GM18505 (cell line): ENCODE results near the gene CDK14.

Experiments
- ATAC-seq: cut with Tn5 transposase; IDR thresholded peaks from one replicate; pipeline ENCODE4 v1.9.1; 2021; ENCODE audit not compliant: unreplicated experiment
- POLR2A ChIP-seq: IDR thresholded peaks from 4 replicates; pipeline ENCODE4 v1.6.1; 2011; ENCODE audit warnings: borderline replicate concordance; ENCODE audit not compliant: insufficient read depth, insufficient read length; ENCODE audit errors: extremely low read depth

CDK14 gene

GRCh38 chr7:90666186-90666585, 70.1 kb downstream of the CDK14 start:
- no peak for TF ChIP-seq POLR2A
- ATAC-seq: no peak

DNA sequence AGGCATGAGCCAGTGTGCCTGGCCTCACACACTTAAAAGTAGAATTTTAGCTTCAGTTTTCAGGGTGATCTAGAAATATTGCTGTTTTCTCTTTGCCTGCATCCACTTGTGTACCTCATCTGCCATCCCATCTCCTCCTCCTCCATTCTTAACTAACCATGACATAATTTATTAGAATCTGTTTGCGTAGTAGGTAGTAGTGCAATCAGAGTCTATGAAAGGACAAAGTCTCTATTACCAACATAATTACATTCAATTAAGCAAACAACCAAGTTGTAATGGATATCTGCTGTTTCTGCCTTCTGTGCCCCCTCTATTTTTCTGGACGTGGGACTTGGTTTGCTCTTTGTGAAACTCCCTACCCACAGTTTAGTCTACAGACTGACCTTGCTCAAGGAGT, 72.9 kb downstream of the CDK14 start:
- ATAC-seq: no peak
- TF ChIP-seq POLR2A: no peak

DNA sequence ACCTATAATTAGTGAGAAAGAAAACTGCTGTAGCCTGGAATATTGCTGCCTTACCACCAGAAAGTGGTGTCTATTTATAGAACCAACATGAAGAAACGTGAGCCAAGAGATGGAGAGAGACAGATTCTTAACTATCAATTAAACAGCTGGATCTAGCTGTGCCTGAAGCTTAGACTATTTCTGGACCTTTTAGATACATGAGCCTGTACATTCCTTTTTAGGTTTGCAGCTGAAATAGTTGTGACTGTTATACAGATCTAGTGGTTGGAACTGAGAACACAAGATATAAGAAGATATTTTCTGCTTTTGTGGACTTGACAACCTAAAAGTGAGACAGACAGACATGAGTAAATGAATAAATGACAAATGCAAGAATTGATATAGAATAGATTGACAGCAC, 73.4 kb downstream of the CDK14 start:
- no peak for ATAC-seq
- no peak for TF ChIP-seq POLR2A

- TF ChIP-seq POLR2A: no peak
- no peak for ATAC-seq
Observed at GRCh38 chr7:90671571-90671970, 75.5 kb downstream of the CDK14 start.

GRCh38 chr7:90672210-90672609, 76.1 kb downstream of the CDK14 start:
- ATAC-seq: no peak
- no peak for TF ChIP-seq POLR2A

- no peak for ATAC-seq
- TF ChIP-seq POLR2A: no peak
Observed at GRCh38 chr7:90674625-90675024, 78.5 kb downstream of the CDK14 start.

GRCh38 chr7:90675982-90676381, 79.9 kb downstream of the CDK14 start:
- ATAC-seq: no peak
- TF ChIP-seq POLR2A: no peak

DNA sequence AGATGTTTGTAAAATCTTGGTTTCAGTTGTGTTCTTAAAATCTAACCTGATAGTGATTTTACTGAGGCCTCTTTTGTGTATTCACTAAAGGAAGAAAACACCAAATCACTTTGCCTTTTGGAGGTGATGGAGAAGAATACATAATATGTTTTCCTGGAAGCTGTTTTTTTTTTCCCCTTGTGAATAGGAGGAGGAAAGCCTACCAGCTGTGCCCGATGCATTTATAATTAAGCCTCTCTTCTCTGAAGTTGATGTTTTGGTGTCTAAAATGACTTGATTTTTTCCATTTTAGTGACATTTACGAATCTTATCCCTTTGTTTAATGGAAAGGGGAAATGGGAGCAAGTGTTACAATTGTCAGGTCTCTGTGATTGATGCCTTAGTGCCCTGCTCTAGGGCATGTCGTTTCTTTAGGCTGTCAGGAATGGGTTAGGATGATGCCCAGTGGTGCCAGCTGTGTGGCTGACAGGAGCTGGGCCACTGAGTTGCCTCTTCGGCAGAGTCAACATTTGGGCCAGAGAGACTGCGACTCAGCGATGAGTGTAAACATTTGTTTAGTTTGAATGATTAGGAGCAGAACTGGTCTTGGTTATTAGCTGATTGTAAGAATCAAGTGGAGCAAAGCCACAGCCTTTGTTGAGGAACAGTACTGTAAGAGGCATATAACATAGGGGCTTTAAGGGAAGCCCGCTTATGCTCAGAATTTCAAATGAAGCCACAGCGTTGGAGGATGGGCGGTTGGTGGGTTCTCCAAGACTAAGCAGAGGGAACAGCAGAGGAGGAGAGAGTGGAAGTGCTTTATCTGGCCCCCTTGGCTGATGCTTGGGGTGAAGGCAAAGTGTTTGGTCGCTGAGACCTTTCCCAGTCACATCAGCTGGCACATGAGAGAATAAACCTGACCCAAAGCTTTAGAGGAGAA, 81.6 kb downstream of the CDK14 start:
- no peak for TF ChIP-seq POLR2A
- ATAC-seq: no peak

- no peak for TF ChIP-seq POLR2A
- no peak for ATAC-seq
Observed at GRCh38 chr7:90678986-90679385, 82.9 kb downstream of the CDK14 start.

DNA sequence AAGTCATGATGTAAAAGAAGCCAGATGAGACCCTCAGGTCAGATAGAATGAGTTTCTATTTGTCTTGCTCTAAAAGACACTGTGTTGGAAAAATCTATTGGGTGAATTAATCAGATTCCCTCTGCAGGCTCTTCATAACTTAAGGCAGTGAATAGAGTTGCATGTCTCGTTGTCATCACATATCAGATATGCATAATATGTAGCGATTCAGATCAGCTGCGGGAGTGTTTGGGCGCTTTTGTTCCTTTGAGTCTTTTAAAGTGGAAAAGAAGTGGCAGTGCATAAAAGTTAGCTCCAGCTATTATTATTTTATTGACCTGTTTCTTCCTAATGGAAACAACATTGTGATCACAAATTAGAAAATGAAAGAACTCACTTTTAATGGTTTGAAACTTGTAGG, 84.4 kb downstream of the CDK14 start:
- TF ChIP-seq POLR2A: no peak
- no peak for ATAC-seq

DNA sequence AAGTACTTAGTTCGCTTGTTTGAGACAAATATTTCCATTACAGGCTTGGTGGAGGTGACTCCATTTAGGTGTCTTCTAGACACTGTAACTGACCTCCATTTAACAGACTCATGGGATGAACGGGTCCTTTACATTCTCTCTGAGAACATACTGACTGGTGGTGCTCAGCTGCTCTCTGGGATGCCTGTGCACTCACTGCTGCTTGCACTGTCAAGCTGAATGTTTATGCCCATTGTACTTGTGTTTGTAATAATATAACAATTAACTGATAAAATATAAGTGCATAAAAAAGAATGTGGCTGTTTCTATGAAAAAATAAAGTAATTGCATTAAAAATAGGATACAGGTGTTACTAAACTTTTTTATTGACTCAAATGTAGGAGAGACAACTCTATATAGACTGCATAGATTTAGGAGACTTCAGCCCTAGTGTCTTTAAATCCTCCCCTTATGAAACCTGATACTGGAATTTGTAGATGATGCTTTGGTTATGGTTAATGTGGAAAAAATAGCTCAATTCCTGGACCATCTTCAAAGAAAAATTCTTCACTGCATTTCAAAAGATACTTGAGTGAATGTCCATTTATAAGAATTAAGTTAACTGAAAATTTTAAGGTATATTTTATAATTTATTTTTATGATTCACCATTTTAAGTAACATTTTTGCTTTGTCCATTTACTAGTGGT, 85.4 kb downstream of the CDK14 start:
- no peak for ATAC-seq
- no peak for TF ChIP-seq POLR2A

DNA sequence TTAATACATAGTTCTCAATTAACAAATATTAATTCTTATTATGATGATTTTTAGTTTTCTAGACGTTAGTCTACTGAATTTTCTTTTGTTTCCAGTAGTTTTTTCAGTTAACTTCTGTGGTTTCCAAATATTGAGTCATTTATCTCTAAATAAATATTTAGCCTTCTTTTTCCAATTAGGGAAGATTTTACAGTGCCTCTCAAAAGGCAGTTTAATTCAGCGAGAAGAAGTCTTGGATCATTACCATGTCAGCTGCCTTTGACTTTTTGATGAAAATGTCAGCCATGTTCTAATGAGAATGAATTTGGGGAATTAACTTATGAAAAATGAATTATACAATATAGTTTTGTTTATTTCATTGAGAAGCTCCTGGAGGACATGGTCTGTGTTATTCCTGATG, 90.0 kb downstream of the CDK14 start:
- no peak for TF ChIP-seq POLR2A

DNA sequence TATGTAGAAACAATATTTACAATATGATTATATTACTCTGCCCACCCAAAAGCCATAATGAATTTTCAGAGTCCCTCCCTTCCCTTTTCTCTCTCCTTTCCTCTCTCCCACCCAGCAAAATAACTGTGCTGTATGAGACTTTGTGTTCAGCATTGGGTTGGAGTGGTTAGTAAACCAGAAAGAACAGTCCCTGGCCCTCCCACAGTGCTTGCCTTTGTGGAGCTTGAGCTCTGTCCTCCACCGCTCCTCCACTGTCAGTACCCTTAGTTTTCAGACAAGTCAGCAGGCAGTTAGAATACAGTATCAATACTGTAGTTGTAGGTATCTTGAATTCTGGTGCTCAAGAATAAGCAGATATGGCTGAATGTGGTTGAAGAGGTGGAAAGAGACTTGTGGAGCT, 92.7 kb downstream of the CDK14 start:
- no peak for TF ChIP-seq POLR2A
- no peak for ATAC-seq

More for the DNA sequence above, 90.0 kb downstream of the CDK14 start:
- no peak for ATAC-seq

- no peak for ATAC-seq
- TF ChIP-seq POLR2A: no peak
Observed at GRCh38 chr7:90689260-90689659, 93.1 kb downstream of the CDK14 start.

DNA sequence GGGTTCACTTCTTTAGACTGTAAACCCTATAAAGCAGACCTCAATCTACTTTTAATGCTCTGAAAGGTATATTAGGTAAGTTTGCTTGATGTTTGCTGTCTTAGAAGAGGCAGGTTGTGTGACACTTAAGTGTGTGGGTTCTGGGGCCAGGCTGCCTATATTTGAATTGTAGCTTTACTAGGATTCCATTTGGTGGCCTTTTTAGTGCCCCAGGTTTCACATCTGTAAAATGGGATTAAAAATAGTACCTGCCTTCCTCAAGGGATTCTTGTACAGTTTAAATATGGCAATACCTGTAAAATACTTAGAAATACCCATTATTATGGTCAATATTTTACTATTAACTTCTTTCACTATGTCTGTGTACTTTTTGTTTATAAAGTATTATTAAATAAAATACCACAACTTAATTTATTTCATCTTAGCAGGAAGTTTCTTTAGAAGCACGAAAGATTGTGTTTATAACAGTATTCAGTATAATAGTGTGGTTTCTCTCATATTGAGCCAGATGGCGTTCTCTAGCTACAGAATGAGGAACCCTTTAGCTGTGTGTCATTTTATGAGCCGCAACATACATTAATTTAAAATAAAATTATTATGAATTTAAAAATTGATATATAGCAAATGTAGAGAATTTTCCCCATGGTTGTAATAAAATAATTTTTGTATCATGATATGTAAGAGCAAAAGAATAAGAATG, 94.2 kb downstream of the CDK14 start:
- TF ChIP-seq POLR2A: no peak

More for the DNA sequence above, 94.2 kb downstream of the CDK14 start:
- no peak for ATAC-seq
